Islet of Langerhans (tissue), 1 donor: ENCODE results near the gene SALL3.

ENCODE experiments used
- FAIRE-seq: peaks from one replicate; lab custom pipeline; 2011; peaks lifted over from hg19 to GRCh38; lab: Jason Lieb, UNC

SALL3 gene

GRCh38 chr18:79006106-79006795 is 26.6 kb downstream of the SALL3 start:
- FAIRE-seq, result no peak

GRCh38 chr18:79007440-79007839 is 27.8 kb downstream of the SALL3 start:
- FAIRE-seq, result no peak

GRCh38 chr18:79008356-79008940 is 28.8 kb downstream of the SALL3 start:
- no peak for FAIRE-seq

- FAIRE-seq, result no peak
These were observed 31.2 kb downstream of the SALL3 start for GRCh38 chr18:79010802-79011201.

- no peak for FAIRE-seq
These were observed 31.8 kb downstream of the SALL3 start for GRCh38 chr18:79011300-79011870.

GRCh38 chr18:79013869-79014268 is 34.3 kb downstream of the SALL3 start:
- FAIRE-seq, result no peak

- FAIRE-seq, result no peak
These were observed 39.3 kb downstream of the SALL3 start for GRCh38 chr18:79018911-79019310.

GRCh38 chr18:79019881-79020280 is 40.3 kb downstream of the SALL3 start:
- no peak for FAIRE-seq

GRCh38 chr18:79022603-79023002 is 43.0 kb downstream of the SALL3 start:
- no peak for FAIRE-seq

GRCh38 chr18:79026491-79026890 is 46.9 kb downstream of the SALL3 start:
- FAIRE-seq, result no peak

- FAIRE-seq, result no peak
These were observed 51.1 kb downstream of the SALL3 start for GRCh38 chr18:79030680-79031079.

- FAIRE-seq, result no peak
These were observed 62.7 kb downstream of the SALL3 start for GRCh38 chr18:79042276-79042675.

GRCh38 chr18:79043288-79043687 is 63.7 kb downstream of the SALL3 start:
- no peak for FAIRE-seq

- FAIRE-seq, result no peak
These were observed 66.9 kb downstream of the SALL3 start for GRCh38 chr18:79046522-79046921.

- FAIRE-seq, result no peak
These were observed 68.1 kb downstream of the SALL3 start for GRCh38 chr18:79047556-79048244.

GRCh38 chr18:79048245-79048632 is 68.6 kb downstream of the SALL3 start:
- FAIRE-seq, result no peak

GRCh38 chr18:79049506-79049905 is 69.9 kb downstream of the SALL3 start:
- no peak for FAIRE-seq
